Stimulated activated CD4-positive, alpha-beta T cell treated with anti-CD3 and anti-CD28 coated beads, Interleukin-4, amount 100 ng/mL, for 4 hours (primary cell): ENCODE data around the gene ZNF420.
A peak's percentile ranks its signal among the peaks of the same experiment; 100 is the strongest.
"Not testable (repeated sequence)": the region's sequence is repeated elsewhere in the genome, so short reads cannot be mapped to it uniquely, and the experiment has no call there.

Experiments
- DNase-seq, 2 experiments: peaks; one replicate each; pipeline ENCODE4 v3.0.0-alpha.2; 2020

Gene ZNF420

DNA sequence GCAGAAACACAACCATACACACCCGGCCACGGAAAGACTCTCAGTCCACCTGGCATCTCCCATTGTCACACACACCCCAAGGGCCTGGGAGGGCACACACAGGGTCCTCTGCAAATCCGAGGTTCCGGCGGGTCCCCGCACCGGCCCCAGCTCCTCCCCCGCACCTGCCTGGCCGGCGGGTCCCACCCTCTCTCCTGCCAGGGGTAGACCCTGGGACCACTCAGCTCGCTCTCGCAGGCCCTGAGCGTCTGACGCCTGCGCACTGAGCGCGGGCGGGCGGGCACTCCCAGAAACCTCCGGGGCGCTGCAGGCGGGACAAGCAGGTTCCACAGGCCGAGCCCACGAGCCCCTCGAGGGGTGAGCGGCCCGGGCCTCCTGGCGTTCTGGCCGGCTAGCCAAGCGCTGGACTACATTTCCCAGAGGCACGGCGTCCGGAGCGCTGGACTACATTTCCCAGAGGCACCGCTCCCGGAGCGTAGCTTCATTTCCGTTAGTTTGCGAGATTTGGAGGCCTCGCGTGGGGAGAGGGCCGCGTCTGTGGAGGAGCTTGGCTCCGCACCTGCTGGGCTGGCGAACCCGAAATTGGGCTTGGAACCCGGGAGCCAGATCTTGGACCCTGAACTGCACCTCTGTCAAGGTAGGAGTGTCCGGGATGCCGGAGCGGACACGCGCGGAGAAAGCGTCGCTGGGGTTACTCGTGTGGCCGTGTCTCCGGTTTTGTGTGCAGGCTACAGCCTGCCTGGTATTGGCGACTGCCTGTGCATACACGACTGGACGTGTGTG, at the start of gene ZNF420:
ZNF420 (plus strand) TSS at position 500 of the 783 bp plus-strand sequence. CDS start 10,686 bp downstream, outside the sequence.
- peak; percentile 79 to 89 for DNase-seq

DNA sequence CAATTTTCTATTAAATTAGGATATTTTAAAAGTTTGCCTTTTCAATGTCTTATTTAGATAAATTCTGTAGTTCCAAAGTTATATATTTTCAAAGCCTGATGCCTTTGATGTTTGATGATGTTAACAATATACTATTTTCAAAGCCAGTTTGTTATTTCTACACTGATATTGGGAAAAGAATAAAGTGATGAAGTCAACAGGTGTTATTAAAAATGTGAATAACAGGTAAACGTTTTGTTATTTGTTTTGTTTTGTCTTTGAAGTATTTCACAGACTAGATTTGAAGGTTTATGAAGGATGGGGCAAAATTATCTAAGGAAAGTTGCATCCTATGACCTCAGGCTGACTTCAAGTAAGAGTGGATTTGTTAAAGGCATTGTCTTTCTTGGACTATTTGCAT, 33.1 kb upstream of the ZNF420 start:
- no peak for DNase-seq

- DNase-seq: no peak
Measured at GRCh38 chr19:37055330-37055729, 22.9 kb upstream of the ZNF420 start.

DNA sequence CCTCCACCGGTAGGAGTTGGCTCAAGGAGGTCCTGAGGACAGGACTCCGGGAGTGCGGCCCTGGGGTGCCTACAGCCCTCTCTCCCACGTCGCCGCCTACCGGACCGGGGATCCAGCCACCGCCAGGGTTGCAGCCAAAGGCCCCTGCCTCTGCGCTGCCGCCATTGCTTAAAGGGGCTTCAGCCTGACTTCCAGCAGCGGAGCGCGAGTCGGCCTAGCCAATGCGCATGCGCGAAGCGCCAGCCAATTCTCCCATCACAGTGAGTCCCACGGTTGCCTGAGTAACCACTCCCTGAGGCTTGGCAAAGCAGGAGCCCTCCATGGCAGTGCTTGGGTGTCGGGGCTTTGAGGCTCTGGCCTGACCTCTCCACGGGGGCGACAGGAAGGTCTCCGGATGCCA, 21.5 kb upstream of the ZNF420 start:
- no peak for DNase-seq

DNA sequence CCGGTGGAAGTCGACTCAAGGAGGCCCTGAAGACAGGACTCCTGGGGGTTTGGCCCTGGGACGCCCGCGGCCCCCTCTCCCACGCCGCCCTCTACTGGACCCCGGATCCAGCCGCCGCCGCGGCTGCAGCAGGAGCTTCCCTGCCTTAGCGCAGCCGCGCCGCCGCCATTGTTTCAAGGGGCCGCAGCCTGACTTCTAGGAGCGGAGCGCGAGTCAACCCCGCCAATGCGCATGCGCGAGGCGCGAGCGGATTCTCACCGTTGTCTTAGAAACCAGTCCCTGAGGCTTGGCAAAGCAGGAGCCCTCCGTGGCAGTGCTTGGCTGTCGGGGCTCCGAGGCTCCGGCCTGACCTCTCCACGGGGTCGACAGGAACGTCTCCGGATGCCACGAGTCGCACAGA, 19.1 kb upstream of the ZNF420 start:
- no peak for DNase-seq

DNA sequence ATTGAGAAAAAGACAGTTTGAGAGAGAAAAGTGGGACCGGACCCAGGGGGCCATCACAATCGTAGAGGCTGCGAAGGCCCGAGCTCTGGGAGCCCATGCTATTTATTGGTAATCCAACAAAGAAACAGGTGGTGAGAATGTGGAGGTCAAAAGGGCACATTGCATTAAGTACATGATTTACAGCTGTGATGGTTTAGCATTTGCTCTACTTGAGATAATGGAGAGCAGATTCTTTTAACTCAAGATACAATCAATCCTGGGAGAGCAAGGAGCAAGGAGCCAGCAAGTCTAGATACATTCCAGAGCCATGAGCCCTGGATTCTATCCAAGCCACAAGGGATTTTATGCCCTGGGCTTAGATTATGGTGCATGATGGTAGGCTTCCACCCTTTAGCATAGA, 13.3 kb upstream of the ZNF420 start:
- DNase-seq: not testable (repeated sequence)

- DNase-seq: no peak
Measured at GRCh38 chr19:37074111-37074510, 4.1 kb upstream of the ZNF420 start.

GRCh38 chr19:37074819-37075362, 3.3 kb upstream of the ZNF420 start:
- no peak for DNase-seq

DNA sequence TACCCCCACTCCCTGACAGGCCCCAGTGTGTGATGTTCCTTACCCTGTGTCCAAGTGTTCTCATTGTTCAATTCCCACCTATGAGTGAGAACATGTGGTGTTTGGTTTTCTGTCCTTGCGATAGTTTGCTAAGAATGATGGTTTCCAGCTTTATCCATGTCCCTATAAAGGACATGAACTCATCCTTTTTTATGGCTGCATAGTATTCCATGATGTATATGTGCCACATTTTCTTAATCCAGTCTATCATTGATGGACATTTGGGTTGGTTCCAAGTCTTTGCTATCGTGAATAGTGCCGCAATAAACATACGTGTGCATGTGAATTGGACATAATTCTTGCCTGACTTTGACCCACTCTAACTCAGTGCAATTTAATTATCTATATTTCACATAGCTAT, 1.7 kb upstream of the ZNF420 start:
- not testable (repeated sequence) for DNase-seq

- DNase-seq: no peak
Measured at GRCh38 chr19:37077501-37077933, 716 bp upstream of the ZNF420 start.

DNA sequence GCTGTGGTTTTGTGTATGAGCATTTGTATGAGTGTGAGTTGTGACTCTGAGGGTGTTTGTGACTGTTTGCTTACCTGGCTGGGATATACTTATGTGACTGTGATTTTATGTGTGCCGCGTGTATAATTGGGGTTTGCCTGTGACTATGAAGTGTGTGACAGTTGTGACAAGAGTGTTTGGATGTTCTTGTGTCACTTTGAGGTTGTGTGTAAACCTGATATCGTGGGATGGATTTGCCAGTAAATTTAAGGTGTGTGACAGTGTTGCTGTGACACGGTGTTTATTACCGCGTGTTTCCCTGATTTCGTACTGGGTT, 442 bp downstream of the ZNF420 start:
- DNase-seq: no peak

DNA sequence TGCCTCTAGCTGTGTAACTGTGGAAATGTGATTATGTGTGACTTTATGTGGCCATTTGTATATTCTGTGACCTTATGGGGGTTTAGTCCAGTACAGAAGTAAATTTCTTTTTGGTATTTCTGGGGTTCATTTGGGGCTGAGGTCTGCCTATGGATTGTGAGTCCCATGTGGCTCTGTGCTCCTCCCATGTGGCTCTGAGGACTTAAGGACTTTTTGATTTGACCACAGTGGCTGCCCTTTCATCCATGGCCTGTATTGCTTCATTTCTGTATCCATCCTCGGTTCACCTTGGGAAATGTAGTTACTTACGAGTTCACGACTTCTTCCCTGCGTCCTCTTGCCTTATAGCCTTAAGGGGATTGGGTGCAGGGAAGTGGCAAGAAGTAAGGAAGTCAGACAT, 1.0 kb downstream of the ZNF420 start:
- no peak for DNase-seq

- no peak for DNase-seq
Measured at GRCh38 chr19:37082307-37082706, 4.1 kb downstream of the ZNF420 start.

GRCh38 chr19:37087110-37087509, 8.9 kb downstream of the ZNF420 start:
- DNase-seq: no peak

GRCh38 chr19:37095859-37096258, 17.6 kb downstream of the ZNF420 start:
- DNase-seq: no peak

DNA sequence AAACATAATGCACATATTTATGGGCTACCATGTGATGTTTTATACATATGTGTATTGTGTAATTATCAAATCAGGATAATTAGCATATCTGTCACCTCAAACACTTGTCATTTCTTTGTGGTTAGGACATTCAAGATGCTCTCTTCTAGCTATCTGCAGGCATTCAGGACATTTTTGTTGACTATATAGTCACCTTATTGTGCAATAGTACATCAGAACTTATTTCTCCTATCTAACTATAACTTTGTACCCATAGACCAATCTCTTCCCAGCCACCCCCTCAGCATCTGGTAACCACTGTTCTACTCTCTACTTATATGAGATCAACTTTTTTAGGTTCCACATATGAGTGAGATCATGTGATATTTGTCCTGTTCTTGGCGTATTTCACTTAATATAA, 20.3 kb downstream of the ZNF420 start:
- no peak for DNase-seq

GRCh38 chr19:37104135-37104534, 25.9 kb downstream of the ZNF420 start:
- DNase-seq: not testable (repeated sequence)

DNA sequence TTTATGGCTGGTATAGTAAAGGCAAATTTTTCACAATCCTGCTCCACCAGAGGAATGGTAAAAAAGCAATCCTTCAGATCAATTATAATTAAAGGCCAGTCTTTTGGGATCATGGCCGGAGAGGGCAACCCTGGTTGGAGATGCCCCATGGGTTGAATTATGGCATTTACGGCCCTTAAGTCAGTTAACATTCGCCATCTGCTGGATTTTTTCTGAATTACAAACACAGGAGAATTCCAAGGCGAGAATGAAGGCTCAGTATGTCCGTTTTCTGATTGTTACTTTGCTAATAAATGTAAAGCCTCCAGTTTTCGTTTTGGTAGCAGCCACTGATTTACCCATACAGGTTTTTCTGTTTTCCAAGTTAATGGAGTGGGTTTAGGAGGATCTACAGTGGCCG, 33.5 kb downstream of the ZNF420 start:
- not testable (repeated sequence) for DNase-seq

- no peak for DNase-seq
Measured at GRCh38 chr19:37114001-37114400, 35.8 kb downstream of the ZNF420 start.

- DNase-seq: not testable (repeated sequence)
Measured at GRCh38 chr19:37122093-37122492, 43.9 kb downstream of the ZNF420 start.

DNA sequence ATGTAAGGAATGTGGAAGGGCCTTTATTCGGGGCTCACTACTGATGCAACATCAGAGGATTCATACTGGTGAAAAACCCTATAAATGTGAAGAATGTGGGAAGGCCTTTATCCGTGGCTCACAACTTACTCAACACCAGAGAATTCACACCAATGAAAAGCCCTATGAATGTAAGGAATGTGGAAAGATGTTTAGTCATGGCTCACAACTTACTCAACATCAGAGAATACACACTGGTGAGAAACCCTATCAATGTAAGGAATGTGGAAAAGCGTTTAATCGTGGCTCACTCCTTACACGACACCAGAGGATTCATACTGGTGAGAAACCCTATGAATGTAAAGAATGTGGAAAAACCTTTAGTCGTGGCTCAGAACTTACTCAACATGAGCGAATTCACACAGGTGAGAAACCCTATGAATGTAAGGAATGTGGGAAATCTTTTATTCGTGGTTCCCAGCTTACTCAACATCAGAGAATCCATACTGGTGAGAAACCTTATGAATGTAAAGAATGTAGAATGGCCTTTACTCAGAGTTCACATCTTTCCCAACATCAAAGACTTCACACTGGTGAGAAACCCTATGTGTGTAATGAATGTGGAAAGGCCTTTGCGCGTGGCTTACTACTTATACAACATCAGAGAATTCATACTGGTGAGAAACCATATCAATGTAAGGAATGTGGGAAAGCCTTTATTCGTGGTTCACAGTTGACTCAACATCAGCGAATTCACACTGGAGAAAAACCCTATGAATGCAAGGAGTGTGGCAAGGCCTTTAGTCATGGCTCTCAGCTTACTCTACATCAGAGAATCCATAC, 50.0 kb downstream of the ZNF420 start:
- DNase-seq: no peak

DNA sequence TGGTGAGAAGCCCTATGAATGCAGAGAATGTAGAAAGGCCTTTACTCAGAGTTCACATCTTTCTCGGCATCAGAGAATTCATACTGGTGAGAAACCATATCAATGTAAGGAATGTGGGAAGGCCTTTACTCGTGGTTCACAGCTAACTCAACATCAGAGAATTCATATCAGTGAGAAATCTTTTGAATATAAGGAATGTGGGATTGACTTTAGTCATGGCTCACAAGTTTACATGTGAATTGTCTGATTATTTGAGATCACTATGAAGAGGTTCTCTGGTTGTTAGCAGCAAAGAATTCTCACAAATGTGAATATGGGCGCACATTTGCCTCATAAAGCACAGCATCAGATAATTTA, 50.6 kb downstream of the ZNF420 start:
- no peak for DNase-seq

DNA sequence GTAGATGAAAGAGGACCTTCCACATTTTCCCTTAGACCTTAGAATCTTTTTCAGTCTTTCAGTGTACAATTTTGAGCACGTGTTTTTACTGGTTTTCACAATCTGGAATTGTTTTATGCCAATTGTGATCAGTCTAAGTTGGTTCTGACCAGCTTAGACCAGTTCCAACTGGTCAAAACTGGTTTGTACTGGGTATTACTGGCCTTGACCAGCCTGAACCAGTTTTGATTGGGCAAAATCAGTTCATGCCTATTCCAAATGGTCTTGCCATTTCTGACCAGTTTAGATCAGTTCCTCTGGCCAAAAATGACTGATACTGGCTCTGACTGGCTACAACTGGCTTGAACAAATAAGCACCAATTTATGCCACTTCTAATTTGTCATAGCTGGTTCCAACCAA, 57.9 kb downstream of the ZNF420 start:
- DNase-seq: no peak

GRCh38 chr19:37148214-37148613, 70.0 kb downstream of the ZNF420 start:
- no peak for DNase-seq
